OCI-LY7 (cell line): Measurements from ENCODE around the gene EXO1.

Source experiments
- EZH2phosphoT487 ChIP-seq: fragments of 200-600 bp; sonication (generic); IDR thresholded peaks from 2 replicates; pipeline ENCODE4 v1.6.1; 2018; ENCODE audit warnings: low read depth, borderline replicate concordance, mild to moderate bottlenecking, mixed run types, antibody characterized with exemption, low read length, moderate library complexity, mixed read lengths
- TF ChIP-seq, protein P1 (sequence below): fragments of 200-600 bp; sonication (generic); conservative IDR thresholded peaks from 2 replicates; pipeline ENCODE4 v1.5.1; 2014; ENCODE audit warnings: mild to moderate bottlenecking, antibody characterized with exemption, low read length, moderate library complexity, mixed read lengths

DNA sequence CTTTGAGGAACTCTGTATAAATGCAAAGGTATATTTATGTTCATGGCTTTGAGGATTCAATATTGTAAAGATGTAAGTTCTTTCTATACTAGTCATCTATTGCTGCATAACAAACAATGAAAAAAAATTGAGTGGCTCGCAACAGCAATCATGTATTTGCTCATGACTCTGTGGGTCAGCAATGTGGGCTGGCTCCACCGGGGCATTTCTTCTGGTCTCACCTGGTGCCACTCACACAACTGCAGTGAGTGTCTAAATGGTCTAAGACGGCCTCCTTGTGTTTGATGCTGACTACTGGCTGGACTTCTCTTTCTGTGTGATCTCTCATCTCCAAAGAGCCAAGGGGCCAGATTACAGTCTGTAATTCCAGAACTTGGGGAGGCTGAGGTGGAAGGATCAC, 45.1 kb upstream of the EXO1 start:
- TF ChIP-seq, protein P1, sequence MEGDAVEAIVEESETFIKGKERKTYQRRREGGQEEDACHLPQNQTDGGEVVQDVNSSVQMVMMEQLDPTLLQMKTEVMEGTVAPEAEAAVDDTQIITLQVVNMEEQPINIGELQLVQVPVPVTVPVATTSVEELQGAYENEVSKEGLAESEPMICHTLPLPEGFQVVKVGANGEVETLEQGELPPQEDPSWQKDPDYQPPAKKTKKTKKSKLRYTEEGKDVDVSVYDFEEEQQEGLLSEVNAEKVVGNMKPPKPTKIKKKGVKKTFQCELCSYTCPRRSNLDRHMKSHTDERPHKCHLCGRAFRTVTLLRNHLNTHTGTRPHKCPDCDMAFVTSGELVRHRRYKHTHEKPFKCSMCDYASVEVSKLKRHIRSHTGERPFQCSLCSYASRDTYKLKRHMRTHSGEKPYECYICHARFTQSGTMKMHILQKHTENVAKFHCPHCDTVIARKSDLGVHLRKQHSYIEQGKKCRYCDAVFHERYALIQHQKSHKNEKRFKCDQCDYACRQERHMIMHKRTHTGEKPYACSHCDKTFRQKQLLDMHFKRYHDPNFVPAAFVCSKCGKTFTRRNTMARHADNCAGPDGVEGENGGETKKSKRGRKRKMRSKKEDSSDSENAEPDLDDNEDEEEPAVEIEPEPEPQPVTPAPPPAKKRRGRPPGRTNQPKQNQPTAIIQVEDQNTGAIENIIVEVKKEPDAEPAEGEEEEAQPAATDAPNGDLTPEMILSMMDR, result no peak
- no peak for TF ChIP-seq EZH2phosphoT487
